ENCODE measurements around the gene DDX31. TPM values are rescaled to one million over a fixed set of nuclear protein-coding genes. Genes with fewer than 3 reads are reported as not detected.

The DDX31 gene
- total RNA-seq, 4 donors from 2014 or later = 8.8 to 28.0 (median 9.9) TPM

- no peak for TF ChIP-seq CTCF (IDR thresholded peaks at IDR 0.05)
- DNase-seq (ENCODE audit: low spot score) (no peak), ATAC-seq (ENCODE audit: low FRiP score) (no peak)
Measured at GRCh38 chr9:132584601-132585560, 84.9 kb downstream of the DDX31 start.

DNA sequence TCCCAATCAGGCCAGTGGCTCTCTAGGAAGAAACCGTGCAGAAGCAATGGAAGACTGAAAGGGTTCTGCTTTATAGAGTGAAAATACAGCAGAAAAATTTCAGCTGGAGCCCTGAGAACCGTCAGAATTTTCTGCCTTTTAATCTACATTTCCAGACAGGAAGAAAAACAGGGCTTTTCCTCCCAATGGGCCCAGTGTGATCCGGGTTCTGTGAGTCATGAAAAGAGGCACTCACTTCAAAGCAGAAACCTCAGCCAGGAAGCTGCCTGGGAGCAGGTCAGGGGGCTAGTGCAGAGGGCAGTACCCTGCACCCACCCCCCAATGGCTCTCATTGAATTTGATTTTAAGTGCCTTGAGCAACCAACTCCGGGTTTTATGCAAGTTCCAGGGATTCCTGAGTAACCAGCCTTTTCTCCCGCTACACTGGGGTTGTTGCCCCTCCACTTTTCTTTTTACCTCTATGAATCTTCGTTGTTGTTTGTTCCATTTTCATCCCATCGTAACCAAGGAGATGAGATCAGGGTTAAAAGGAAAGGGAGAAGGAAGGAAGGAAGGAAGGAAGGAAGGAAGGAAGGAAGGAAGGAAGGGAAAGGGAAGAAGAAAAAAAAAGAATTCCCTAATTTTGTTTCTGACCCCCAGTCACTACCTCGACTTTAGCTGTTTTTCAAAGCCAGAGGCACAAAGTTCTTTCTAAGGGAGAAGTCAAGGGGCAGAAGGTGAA lies 86.0 kb downstream of the DDX31 start:
- ATAC-seq (ENCODE audit: low FRiP score) = no peak
- DNase-seq (ENCODE audit: low spot score) = no peak
- TF ChIP-seq CTCF (IDR thresholded peaks at IDR 0.05) = no peak

DNA sequence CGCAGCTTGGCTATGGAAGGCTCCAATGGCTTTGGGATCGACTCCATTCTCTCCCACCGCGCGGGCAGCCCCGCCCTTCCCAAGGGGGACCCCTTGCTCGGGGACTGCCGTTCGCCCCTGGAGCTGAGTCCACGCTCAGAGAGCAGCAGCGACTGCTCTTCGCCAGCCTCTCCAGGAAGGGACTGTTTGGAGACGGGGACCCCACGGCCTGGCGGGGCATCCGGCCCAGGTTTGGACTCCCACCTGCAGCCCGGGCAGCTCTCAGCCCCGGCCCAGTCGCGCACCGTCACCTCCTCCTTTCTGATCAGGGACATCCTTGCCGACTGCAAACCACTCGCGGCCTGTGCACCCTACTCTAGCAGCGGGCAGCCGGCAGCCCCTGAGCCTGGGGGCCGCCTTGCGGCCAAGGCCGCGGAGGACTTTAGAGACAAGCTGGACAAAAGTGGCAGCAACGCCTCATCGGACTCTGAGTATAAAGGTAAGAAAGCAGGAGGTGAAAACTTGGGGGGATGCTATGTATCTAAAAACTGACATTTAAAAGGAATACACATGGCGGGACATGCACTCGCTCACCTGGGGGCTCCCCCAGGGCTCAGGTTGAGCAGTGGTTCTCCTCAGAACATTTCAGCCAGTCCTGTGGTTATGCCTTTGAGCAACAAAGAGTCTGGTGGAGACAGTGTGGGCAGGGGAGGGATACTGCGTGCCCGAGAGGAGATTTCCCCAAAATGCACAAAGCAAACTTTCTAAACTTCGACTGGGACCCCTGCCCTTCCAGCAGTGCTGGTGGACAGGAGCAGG lies 86.8 kb downstream of the DDX31 start:
- DNase-seq (ENCODE audit: low spot score) (no peak), ATAC-seq (ENCODE audit: low FRiP score) (no peak)
- no peak for TF ChIP-seq CTCF (IDR thresholded peaks at IDR 0.05)

DNA sequence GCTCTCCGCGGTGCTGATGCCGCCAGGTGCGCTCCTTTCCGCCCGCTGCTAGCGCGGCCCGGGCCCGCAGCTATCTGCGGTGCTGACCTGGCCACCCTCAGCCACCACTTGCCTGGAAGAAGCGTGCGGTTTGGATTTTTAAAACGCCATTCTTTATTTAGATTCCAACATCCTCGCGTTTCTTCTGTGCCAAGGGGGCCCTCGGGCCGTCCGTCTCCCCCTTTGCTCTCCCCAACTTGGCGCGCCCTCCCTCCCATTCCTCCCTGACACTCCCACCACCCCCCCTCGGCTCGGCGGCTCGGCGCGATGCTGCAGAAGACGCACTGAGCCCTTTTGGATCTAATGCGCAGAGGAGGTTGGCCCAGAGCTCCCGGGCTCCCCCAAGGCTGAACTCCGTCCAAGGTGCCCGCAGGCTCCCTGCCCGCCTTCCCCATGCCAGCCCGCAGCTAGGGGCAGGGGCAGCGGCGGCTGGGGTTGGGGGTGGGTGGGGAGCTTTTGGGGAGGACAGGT lies 87.5 kb downstream of the DDX31 start, which contains the start of gene BARHL1:
Gene BARHL1 (plus strand): TSS at position 331 of the 510 bp plus-strand sequence. CDS start 192 bp downstream, outside the sequence.
- DNase-seq (ENCODE audit: low spot score) = no peak
- TF ChIP-seq CTCF (IDR thresholded peaks at IDR 0.05) = no peak

DNA sequence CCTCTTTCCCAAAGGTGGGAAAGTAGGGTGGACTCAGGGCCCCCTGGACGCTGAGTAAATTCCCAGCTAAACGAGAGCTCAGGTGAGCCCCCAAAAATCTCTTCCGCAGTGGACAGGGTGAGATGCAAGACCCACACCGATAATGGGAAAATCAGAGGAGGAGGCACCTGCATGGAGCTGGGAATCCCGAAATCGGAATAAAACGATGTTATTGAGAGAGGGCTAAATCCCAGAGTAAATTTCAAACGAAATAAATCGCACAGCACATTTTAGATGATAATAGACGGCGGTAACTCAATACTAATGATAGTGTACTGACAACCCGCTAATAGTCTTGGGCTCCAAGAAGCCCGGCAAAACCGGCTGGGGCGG lies 90.4 kb downstream of the DDX31 start:
- DNase-seq (ENCODE audit: low spot score) = no peak
- no peak for TF ChIP-seq CTCF (IDR thresholded peaks at IDR 0.05)

More for the DNA sequence above, 87.5 kb downstream of the DDX31 start, which contains the start of gene BARHL1:
- no peak for ATAC-seq (ENCODE audit: low FRiP score)

GRCh38 chr9:132578367-132578932 lies 91.3 kb downstream of the DDX31 start:
- DNase-seq (ENCODE audit: low spot score) (no peak), ATAC-seq (ENCODE audit: low FRiP score) (no peak)
- no peak for TF ChIP-seq CTCF (IDR thresholded peaks at IDR 0.05)

More for the DNA sequence above, 90.4 kb downstream of the DDX31 start:
- no peak for ATAC-seq (ENCODE audit: low FRiP score)
